Activated T-helper 17 cell treated with anti-CD3 and anti-CD28 coated beads, Interleukin-2, amount 50 U/mL, for 72 hours (primary cell): ENCODE results near the gene DNAH3. TPM values are rescaled to one million over a fixed set of nuclear protein-coding genes. Genes with fewer than 3 reads are reported as not detected.
"Not testable (repeated sequence)": the region's sequence is repeated elsewhere in the genome, so short reads cannot be mapped to it uniquely, and the experiment has no call there.

Experiments
- ATAC-seq: fragments of 150-1000 bp; cut with Tn5 transposase; replicated peaks from 2 replicates; pipeline ENCODE4 v1.10.0; 2021; ENCODE audit warnings: mild to moderate bottlenecking, moderate library complexity
- H3K27ac Mint-ChIP-seq: one replicate; pipeline ENCODE4 v1.8.0; 2022; ENCODE audit warnings: mixed read lengths
- H3K27me3 Mint-ChIP-seq: one replicate; pipeline ENCODE4 v1.8.0; 2022; ENCODE audit warnings: mixed read lengths
- H3K36me3 Mint-ChIP-seq: one replicate; pipeline ENCODE4 v1.8.0; 2022; ENCODE audit warnings: low read depth, mild to moderate bottlenecking, mixed read lengths
- H3K4me1 Mint-ChIP-seq: one replicate; pipeline ENCODE4 v1.8.0; 2022; ENCODE audit warnings: mixed read lengths
- H3K4me3 Mint-ChIP-seq: one replicate; pipeline ENCODE4 v1.8.0; 2022; ENCODE audit warnings: mild to moderate bottlenecking, mixed read lengths
- H3K9me3 Mint-ChIP-seq: one replicate; pipeline ENCODE4 v1.8.0; 2022; ENCODE audit warnings: mixed read lengths
- total RNA-seq, 2 donors: library from RNA; stranded (reverse); gene quantifications; one replicate each; pipeline ENCODE4 v1.2.3, GENCODE V29; 2022

DNAH3 gene
- total RNA-seq, 2 donors from 2014 or later = 0.11 TPM

- peaks cover 10% of the 10 kb centered on the region for H3K4me1 Mint-ChIP-seq
- no peaks in the 10 kb centered on the region for H3K9me3 Mint-ChIP-seq
- H3K27ac Mint-ChIP-seq = peak overlapping the region; percentile 80
- peak overlapping the region; percentile 90 for H3K4me3 Mint-ChIP-seq
- no peaks in the 10 kb centered on the region for H3K27me3 Mint-ChIP-seq
- H3K36me3 Mint-ChIP-seq = peaks cover 31% of the 10 kb centered on the region
- ATAC-seq = no peak
Observed at GRCh38 chr16:21159281-21159951, 8.8 kb upstream of the DNAH3 start.

- peaks cover 26% of the 10 kb centered on the region for H3K36me3 Mint-ChIP-seq
- peaks cover 10% of the 10 kb centered on the region for H3K4me1 Mint-ChIP-seq
- H3K4me3 Mint-ChIP-seq = peak within 1 kb of the TSS; percentile 90
- no peaks in the 10 kb centered on the region for H3K9me3 Mint-ChIP-seq
- peak; percentile 99 for ATAC-seq
- H3K27me3 Mint-ChIP-seq = no peaks in the 10 kb centered on the region
- H3K27ac Mint-ChIP-seq = peak within 1 kb of the TSS; percentile 80
Observed at GRCh38 chr16:21158208-21159110, 7.8 kb upstream of the DNAH3 start, which contains the start of gene LDAF1. TSS of gene LDAF1 (plus strand) at chr16:21158674. CDS start at chr16:21161183, 2,509 bp downstream.

- Mint-ChIP-seq H3K4me3 (peak overlapping the region; percentile 90), H3K36me3 (peaks cover 18% of the 10 kb centered on the region), H3K27ac (no peak overlapping the region), H3K4me1 (peaks cover 6% of the 10 kb centered on the region), H3K9me3 (no peaks in the 10 kb centered on the region), H3K27me3 (no peaks in the 10 kb centered on the region)
- no peak for ATAC-seq
Observed at GRCh38 chr16:21157632-21158031, 7.0 kb upstream of the DNAH3 start.

- H3K4me1 Mint-ChIP-seq = peaks cover 6% of the 10 kb centered on the region
- H3K27me3 Mint-ChIP-seq = no peaks in the 10 kb centered on the region
- peak overlapping the region; percentile 90 for H3K4me3 Mint-ChIP-seq
- H3K36me3 Mint-ChIP-seq = peaks cover 11% of the 10 kb centered on the region
- H3K27ac Mint-ChIP-seq = no peak overlapping the region
- no peaks in the 10 kb centered on the region for H3K9me3 Mint-ChIP-seq
- no peak for ATAC-seq
Observed at GRCh38 chr16:21156767-21157467, 6.3 kb upstream of the DNAH3 start.

- H3K27me3 Mint-ChIP-seq, H3K4me3 Mint-ChIP-seq, H3K9me3 Mint-ChIP-seq, H3K36me3 Mint-ChIP-seq, ATAC-seq, H3K27ac Mint-ChIP-seq, H3K4me1 Mint-ChIP-seq: not testable (repeated sequence)
Observed at GRCh38 chr16:21156011-21156410, 5.4 kb upstream of the DNAH3 start.

- not testable (repeated sequence) for H3K9me3 Mint-ChIP-seq, H3K4me1 Mint-ChIP-seq, ATAC-seq, H3K27me3 Mint-ChIP-seq, H3K27ac Mint-ChIP-seq, H3K4me3 Mint-ChIP-seq, H3K36me3 Mint-ChIP-seq
Observed at GRCh38 chr16:21153124-21153729, 2.6 kb upstream of the DNAH3 start.

GRCh38 chr16:21152160-21153030, 1.7 kb upstream of the DNAH3 start:
- H3K9me3 Mint-ChIP-seq, ATAC-seq, H3K36me3 Mint-ChIP-seq, H3K4me1 Mint-ChIP-seq, H3K27ac Mint-ChIP-seq, H3K4me3 Mint-ChIP-seq: not testable (repeated sequence)
- peaks cover 14% of the 10 kb centered on the region for H3K27me3 Mint-ChIP-seq

- Mint-ChIP-seq H3K27ac (no peak overlapping the region), H3K4me1 (no peaks in the 10 kb centered on the region), H3K9me3 (no peaks in the 10 kb centered on the region), H3K36me3 (no peaks in the 10 kb centered on the region), H3K4me3 (no peak overlapping the region), H3K27me3 (peaks cover 28% of the 10 kb centered on the region)
- ATAC-seq = no peak
Observed at GRCh38 chr16:21145738-21146137, 4.9 kb downstream of the DNAH3 start.

- H3K27ac Mint-ChIP-seq = no peak overlapping the region
- no peaks in the 10 kb centered on the region for H3K4me1 Mint-ChIP-seq
- peaks cover 4% of the 10 kb centered on the region for H3K27me3 Mint-ChIP-seq
- no peak for ATAC-seq
- no peaks in the 10 kb centered on the region for H3K9me3 Mint-ChIP-seq
- no peaks in the 10 kb centered on the region for H3K36me3 Mint-ChIP-seq
- H3K4me3 Mint-ChIP-seq = no peak overlapping the region
Observed at GRCh38 chr16:21134053-21134452, 16.6 kb downstream of the DNAH3 start.

GRCh38 chr16:21130811-21131210, 19.8 kb downstream of the DNAH3 start:
- Mint-ChIP-seq H3K27ac (no peak overlapping the region), H3K4me1 (no peaks in the 10 kb centered on the region), H3K36me3 (no peaks in the 10 kb centered on the region), H3K27me3 (no peaks in the 10 kb centered on the region), H3K4me3 (no peak overlapping the region), H3K9me3 (no peaks in the 10 kb centered on the region)
- ATAC-seq = no peak

- no peak for ATAC-seq
- H3K27me3 Mint-ChIP-seq = no peaks in the 10 kb centered on the region
- H3K27ac Mint-ChIP-seq = no peak overlapping the region
- no peaks in the 10 kb centered on the region for H3K4me1 Mint-ChIP-seq
- no peaks in the 10 kb centered on the region for H3K9me3 Mint-ChIP-seq
- no peak overlapping the region for H3K4me3 Mint-ChIP-seq
- no peaks in the 10 kb centered on the region for H3K36me3 Mint-ChIP-seq
Observed at GRCh38 chr16:21128991-21129390, 21.7 kb downstream of the DNAH3 start.

- no peak for ATAC-seq
- H3K36me3 Mint-ChIP-seq = no peaks in the 10 kb centered on the region
- H3K27ac Mint-ChIP-seq = no peak overlapping the region
- H3K4me3 Mint-ChIP-seq = no peak overlapping the region
- no peaks in the 10 kb centered on the region for H3K4me1 Mint-ChIP-seq
- H3K27me3 Mint-ChIP-seq = no peaks in the 10 kb centered on the region
- no peaks in the 10 kb centered on the region for H3K9me3 Mint-ChIP-seq
Observed at GRCh38 chr16:21126518-21126917, 24.1 kb downstream of the DNAH3 start.

- no peak for ATAC-seq
- no peak overlapping the region for H3K4me3 Mint-ChIP-seq
- no peaks in the 10 kb centered on the region for H3K36me3 Mint-ChIP-seq
- H3K27ac Mint-ChIP-seq = no peak overlapping the region
- no peaks in the 10 kb centered on the region for H3K4me1 Mint-ChIP-seq
- no peaks in the 10 kb centered on the region for H3K9me3 Mint-ChIP-seq
- no peaks in the 10 kb centered on the region for H3K27me3 Mint-ChIP-seq
Observed at GRCh38 chr16:21125191-21125590, 25.5 kb downstream of the DNAH3 start.
